Amniotic stem cell (primary cell): Measurements from ENCODE around the gene TRAPPC5.

ENCODE experiments used
- DNase-seq: peaks from one replicate; lab custom pipeline; 2025; lab: John Stamatoyannopoulos, UW

Gene TRAPPC5

GRCh38 chr19:7732045-7732444 lies 51.4 kb downstream of the TRAPPC5 start, which contains the start of gene CLEC4G:
CLEC4G (minus strand) TSS chr19:7732110; CDS start chr19:7732102, 8 bp downstream.
- no peak for DNase-seq

- DNase-seq = no peak
These were observed 52.7 kb downstream of the TRAPPC5 start for GRCh38 chr19:7733376-7733775.

DNA sequence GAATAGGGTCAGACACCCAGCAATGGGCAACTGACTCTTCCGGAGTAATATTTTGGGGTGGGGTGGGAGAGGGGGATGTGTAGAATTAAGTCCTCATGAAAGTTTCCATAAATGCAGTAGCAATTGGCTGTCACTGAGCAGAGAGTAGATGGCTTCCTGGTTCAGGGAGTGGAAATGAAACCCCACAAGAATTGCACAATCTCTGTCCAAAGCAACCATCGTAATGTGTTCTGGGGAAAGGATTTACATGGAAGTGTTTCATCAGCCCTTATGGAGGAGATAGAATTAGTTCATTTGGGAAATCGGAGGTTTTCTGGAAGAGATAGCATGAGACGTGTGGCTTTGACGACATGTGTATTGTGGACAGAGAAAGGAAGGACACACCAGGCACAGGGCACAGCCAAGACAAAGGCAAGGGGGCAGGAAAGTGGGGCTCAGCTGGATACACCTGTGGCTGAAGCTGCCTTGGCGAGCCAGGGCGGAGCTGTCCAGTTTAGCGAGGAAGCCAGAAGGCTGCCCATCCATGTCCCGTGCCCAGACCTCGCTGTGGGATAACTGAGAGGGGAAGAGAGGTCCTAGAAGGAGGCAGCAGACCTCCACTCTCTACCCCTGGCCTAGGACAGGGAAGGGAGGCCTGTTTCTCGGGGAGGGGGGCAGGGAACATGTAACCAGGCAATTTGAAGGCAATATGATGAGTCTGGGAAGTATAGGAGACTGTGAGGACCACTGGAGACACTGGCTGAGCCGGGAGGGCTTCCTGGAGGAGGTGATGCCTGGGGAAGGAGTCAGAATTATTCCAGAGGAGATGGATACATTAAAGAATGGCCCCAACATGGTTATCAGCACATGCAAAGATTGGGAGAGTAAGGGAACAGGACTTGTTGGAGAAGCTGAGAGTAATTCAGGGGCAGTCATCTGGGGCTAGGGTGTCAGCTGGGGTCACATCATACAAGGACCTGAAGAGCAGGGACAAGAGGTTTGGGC lies 53.9 kb downstream of the TRAPPC5 start:
- DNase-seq = no peak

DNA sequence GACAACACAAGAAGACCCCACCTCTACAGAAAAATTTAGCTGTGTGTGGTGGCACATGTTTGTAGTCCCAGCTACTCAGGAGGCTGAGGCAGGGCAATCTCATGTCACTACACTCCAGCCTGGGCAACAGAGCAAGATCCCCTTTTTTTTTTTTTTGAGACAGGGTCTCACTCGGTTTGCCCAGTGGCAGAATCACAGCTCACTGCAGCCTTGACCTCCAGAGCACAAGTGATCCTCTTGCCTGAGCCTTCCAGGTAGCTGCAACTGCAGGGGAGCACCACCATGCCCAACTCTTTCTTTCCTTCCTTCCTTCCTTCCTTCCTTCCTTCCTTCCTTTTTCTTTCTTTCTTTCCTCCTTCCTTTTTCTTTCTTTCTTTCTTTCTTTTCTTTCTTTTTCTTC lies 55.5 kb downstream of the TRAPPC5 start:
- no peak for DNase-seq

DNA sequence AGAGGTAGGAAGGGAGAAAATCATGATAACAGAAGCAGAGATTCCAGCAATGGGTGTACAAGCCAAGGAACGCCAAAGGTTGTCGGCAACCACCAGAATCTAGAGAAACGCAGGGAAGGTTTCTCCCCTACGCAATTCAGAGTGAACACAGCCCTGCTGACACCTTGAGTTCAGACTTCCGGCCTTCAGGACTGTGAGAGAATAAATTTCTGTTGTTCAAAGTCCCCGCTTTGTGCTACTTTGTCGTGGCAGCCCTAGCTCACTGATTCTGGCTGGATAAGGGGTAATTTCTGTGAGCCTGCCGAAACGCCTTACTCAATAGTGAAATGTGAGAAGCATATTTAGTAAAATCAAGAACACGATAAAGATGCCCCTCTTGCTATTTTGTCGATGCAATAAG lies 56.6 kb downstream of the TRAPPC5 start:
- no peak for DNase-seq
